GM12872 (cell line): ENCODE results near the gene IL5.

ENCODE experiments used
- CTCF ChIP-seq: IDR thresholded peaks from 3 replicates; pipeline ENCODE4 v1.5.1; 2011; ENCODE audit warnings: low read depth, mild to moderate bottlenecking, low read length, moderate library complexity; ENCODE audit not compliant: insufficient read depth

Gene IL5

GRCh38 chr5:132540764-132541163 is 2.6 kb downstream of the IL5 start:
- no peak for TF ChIP-seq CTCF

- no peak for TF ChIP-seq CTCF
These were observed 3.2 kb downstream of the IL5 start for GRCh38 chr5:132540149-132540548.

- TF ChIP-seq CTCF: no peak
These were observed 3.6 kb downstream of the IL5 start for GRCh38 chr5:132539716-132540115.

GRCh38 chr5:132530946-132531345 is 12.4 kb downstream of the IL5 start:
- TF ChIP-seq CTCF: no peak

GRCh38 chr5:132528866-132529634 is 14.3 kb downstream of the IL5 start:
- TF ChIP-seq CTCF: no peak

- TF ChIP-seq CTCF: no peak
These were observed 15.3 kb downstream of the IL5 start for GRCh38 chr5:132528021-132528420.

GRCh38 chr5:132526974-132527564 is 16.3 kb downstream of the IL5 start:
- TF ChIP-seq CTCF: no peak; the same call in 2 of the 3 replicates
